ENCODE results near the gene KCNAB3.

KCNAB3 gene

GRCh38 chr17:7940034-7940433 is 10.4 kb upstream of the KCNAB3 start:
- Histone ChIP-seq H3K36me3 (ENCODE audit: control insufficient read depth in 2 of 2, insufficient read depth in 1 of 2, low read length in 2 of 2) (peaks cover 86 to 91% of the 10 kb centered on the region in 2 experiments), H3K4me1 (ENCODE audit: control insufficient read depth, insufficient read depth, low read length) (no peaks in the 10 kb centered on the region), H3K4me3 (ENCODE audit: low read depth, low read length) (no peak overlapping the region), H3K9me3 (ENCODE audit: control insufficient read depth, insufficient read depth, low read depth, low read length) (no peaks in the 10 kb centered on the region), H3K27ac (ENCODE audit: extremely low read depth, low read depth, low read length) (no peak overlapping the region)
- ChIA-PET POLR2A (interaction anchor here (0.9 kb wide), 1 partner anchor 16 kb away, joined by 3 read pairs; no protein-coding TSS in a partner anchor), CTCF (interaction anchor here (0.6 to 1.6 kb wide), 7 partner anchors 27 to 196 kb away, joined by 3 to 9 read pairs (median 4); no protein-coding TSS in a partner anchor)
- no peak for TF ChIP-seq HIC1 (tag by site-specific recombination; IDR thresholded peaks at IDR 0.05)
- TF ChIP-seq ZXDB (tag by site-specific recombination; IDR thresholded peaks at IDR 0.05) = no peak
- no peak for TF ChIP-seq ZNF23 (tag by site-specific recombination; IDR thresholded peaks at IDR 0.05; ENCODE audit: borderline replicate concordance)
- TF ChIP-seq HOXC10 (CRISPR knock-in tag; IDR thresholded peaks at IDR 0.05) = no peak
- TF ChIP-seq ZIC2 (tag by site-specific recombination; IDR thresholded peaks at IDR 0.05) = no peak
- no peak for TF ChIP-seq PBX3 (CRISPR knock-in tag; IDR thresholded peaks at IDR 0.05)
- TF ChIP-seq ZBTB21 (tag by site-specific recombination; IDR thresholded peaks at IDR 0.05) = no peak
- no peak for TF ChIP-seq ZNF174 (tag by site-specific recombination; IDR thresholded peaks at IDR 0.05)
- no peak for TF ChIP-seq PRDM1 (tag by site-specific recombination; IDR thresholded peaks at IDR 0.05)
- TF ChIP-seq CTCF (tag by site-specific recombination; IDR thresholded peaks at IDR 0.05) = no peak
- TF ChIP-seq ZBTB20 (tag by site-specific recombination; IDR thresholded peaks at IDR 0.05) = no peak
- no peak for TF ChIP-seq ZNF488 (tag by site-specific recombination; IDR thresholded peaks at IDR 0.05)
- no peak for TF ChIP-seq ZNF768 (tag by site-specific recombination; IDR thresholded peaks at IDR 0.05)
- TF ChIP-seq ZNF133 (tag by site-specific recombination; IDR thresholded peaks at IDR 0.05) = no peak
- no peak for TF ChIP-seq ZNF280D (tag by site-specific recombination; IDR thresholded peaks at IDR 0.05)
- no peak for TF ChIP-seq ZNF792 (tag by site-specific recombination; IDR thresholded peaks at IDR 0.05)
- TF ChIP-seq ZNF473 (tag by site-specific recombination; IDR thresholded peaks at IDR 0.05) = no peak

Measured in HEK293 (cell line).